ENCODE data around the gene TSPAN1. TPM values are rescaled to one million over a fixed set of nuclear protein-coding genes. Genes with fewer than 3 reads are reported as not detected.

Gene TSPAN1
- total RNA-seq, 2 experiments from 2014 or later = not detected

GRCh38 chr1:46191033-46191701 is 16.3 kb downstream of the TSPAN1 start:
- peaks cover under 1% of the 10 kb centered on the region for H3K36me3 Mint-ChIP-seq (ENCODE audit: low read depth)

GRCh38 chr1:46192171-46192570 is 17.3 kb downstream of the TSPAN1 start:
- CTCF ChIA-PET = no interaction called here
- no peak for DNase-seq
- POLR2A ChIA-PET = no interaction called here
- Mint-ChIP-seq H3K27me3 (ENCODE audit: low read depth) (no peaks in the 10 kb centered on the region), H3K9me3 (ENCODE audit: insufficient read depth) (no peaks in the 10 kb centered on the region), H3K36me3 (ENCODE audit: low read depth) (peaks cover 3% of the 10 kb centered on the region), H3K27ac (no peak overlapping the region), H3K4me1 (ENCODE audit: low read depth) (peaks cover 1% of the 10 kb centered on the region), H3K4me3 (no peak overlapping the region)
- ATAC-seq = no peak

More at GRCh38 chr1:46191033-46191701, 16.3 kb downstream of the TSPAN1 start:
- H3K4me1 Mint-ChIP-seq (ENCODE audit: low read depth) = no peaks in the 10 kb centered on the region
- CTCF ChIA-PET = no interaction called here
- no peak overlapping the region for H3K4me3 Mint-ChIP-seq
- DNase-seq (no peak), ATAC-seq (no peak)
- no peaks in the 10 kb centered on the region for H3K9me3 Mint-ChIP-seq (ENCODE audit: insufficient read depth)
- no peaks in the 10 kb centered on the region for H3K27me3 Mint-ChIP-seq (ENCODE audit: low read depth)
- no peak overlapping the region for H3K27ac Mint-ChIP-seq
- POLR2A ChIA-PET = no interaction called here

- CTCF ChIA-PET = no interaction called here
- peaks cover 7% of the 10 kb centered on the region for H3K4me1 Mint-ChIP-seq (ENCODE audit: low read depth)
- peaks cover 3% of the 10 kb centered on the region for H3K36me3 Mint-ChIP-seq (ENCODE audit: low read depth)
- H3K27me3 Mint-ChIP-seq (ENCODE audit: low read depth) = no peaks in the 10 kb centered on the region
- no peak overlapping the region for H3K27ac Mint-ChIP-seq
- DNase-seq (no peak), ATAC-seq (no peak)
- POLR2A ChIA-PET = no interaction called here
- H3K9me3 Mint-ChIP-seq (ENCODE audit: insufficient read depth) = no peaks in the 10 kb centered on the region
- no peak overlapping the region for H3K4me3 Mint-ChIP-seq
Observed at GRCh38 chr1:46193285-46193684, 18.4 kb downstream of the TSPAN1 start.

- POLR2A ChIA-PET = interaction anchor here (1.0 kb wide), 1 partner anchor 12 kb away, joined by 3 read pairs; no protein-coding TSS in a partner anchor
- Mint-ChIP-seq H3K9me3 (ENCODE audit: insufficient read depth) (no peaks in the 10 kb centered on the region), H3K4me1 (ENCODE audit: low read depth) (peaks cover 10% of the 10 kb centered on the region), H3K27me3 (ENCODE audit: low read depth) (no peaks in the 10 kb centered on the region), H3K27ac (no peak overlapping the region), H3K4me3 (no peak overlapping the region), H3K36me3 (ENCODE audit: low read depth) (peaks cover 3% of the 10 kb centered on the region)
- ATAC-seq = no peak
- DNase-seq = no peak
- CTCF ChIA-PET = interaction anchor here (1.1 kb wide), 1 partner anchor 21 kb away, joined by 3 read pairs; no protein-coding TSS in a partner anchor
Observed at GRCh38 chr1:46193984-46194570, 19.2 kb downstream of the TSPAN1 start.

GRCh38 chr1:46194641-46195193 is 19.8 kb downstream of the TSPAN1 start:
- no peaks in the 10 kb centered on the region for H3K27me3 Mint-ChIP-seq (ENCODE audit: low read depth)
- H3K36me3 Mint-ChIP-seq (ENCODE audit: low read depth) = peaks cover 3% of the 10 kb centered on the region
- H3K9me3 Mint-ChIP-seq (ENCODE audit: insufficient read depth) = no peaks in the 10 kb centered on the region
- H3K4me1 Mint-ChIP-seq (ENCODE audit: low read depth) = peaks cover 14% of the 10 kb centered on the region
- CTCF ChIA-PET = interaction anchor here (1.1 kb wide), 1 partner anchor 22 kb away, joined by 3 read pairs; no protein-coding TSS in a partner anchor
- H3K27ac Mint-ChIP-seq = no peak overlapping the region
- DNase-seq = no peak
- ATAC-seq = no peak
- no peak overlapping the region for H3K4me3 Mint-ChIP-seq
- POLR2A ChIA-PET = interaction anchor here (0.6 to 1.0 kb wide), 2 partner anchors 9 to 12 kb away, joined by 3 read pairs; no protein-coding TSS in a partner anchor

GRCh38 chr1:46196609-46197008 is 21.7 kb downstream of the TSPAN1 start:
- Mint-ChIP-seq H3K4me1 (ENCODE audit: low read depth) (peaks cover 17% of the 10 kb centered on the region), H3K36me3 (ENCODE audit: low read depth) (peaks cover 3% of the 10 kb centered on the region), H3K27me3 (ENCODE audit: low read depth) (no peaks in the 10 kb centered on the region), H3K4me3 (no peak overlapping the region), H3K27ac (no peak overlapping the region), H3K9me3 (ENCODE audit: insufficient read depth) (no peaks in the 10 kb centered on the region)
- ChIA-PET CTCF (interaction anchor here (1.7 kb wide), 1 partner anchor 50 kb away, joined by 3 read pairs; the partner anchor contains the start of gene RAD54L), POLR2A (interaction anchor here (0.7 kb wide), 1 partner anchor 157 kb away, joined by 3 read pairs; no protein-coding TSS in a partner anchor)
- DNase-seq = no peak
- ATAC-seq = no peak

GRCh38 chr1:46197560-46197963 is 22.7 kb downstream of the TSPAN1 start:
- POLR2A ChIA-PET = interaction anchor here (0.5 to 1.3 kb wide), 4 partner anchors 28 to 51 kb away, joined by 3 to 4 read pairs (median 3); no protein-coding TSS in a partner anchor
- no peaks in the 10 kb centered on the region for H3K9me3 Mint-ChIP-seq (ENCODE audit: insufficient read depth)
- H3K4me3 Mint-ChIP-seq = peak overlapping the region; percentile 81
- H3K27ac Mint-ChIP-seq = peak overlapping the region; percentile 80
- CTCF ChIA-PET = interaction anchor here (0.7 to 1.7 kb wide), 2 partner anchors 24 to 49 kb away, joined by 3 read pairs; partner anchors contain the start of gene RAD54L
- DNase-seq (no peak), ATAC-seq (no peak)
- peaks cover 17% of the 10 kb centered on the region for H3K4me1 Mint-ChIP-seq (ENCODE audit: low read depth)
- H3K36me3 Mint-ChIP-seq (ENCODE audit: low read depth) = peaks cover 3% of the 10 kb centered on the region
- no peaks in the 10 kb centered on the region for H3K27me3 Mint-ChIP-seq (ENCODE audit: low read depth)

- Mint-ChIP-seq H3K4me1 (ENCODE audit: low read depth) (peaks cover 20% of the 10 kb centered on the region), H3K9me3 (ENCODE audit: insufficient read depth) (no peaks in the 10 kb centered on the region), H3K4me3 (peak within 1 kb of the TSS; percentile 83), H3K27me3 (ENCODE audit: low read depth) (peaks cover 2% of the 10 kb centered on the region), H3K36me3 (ENCODE audit: low read depth) (peaks cover 3% of the 10 kb centered on the region), H3K27ac (peak within 1 kb of the TSS; percentile 82)
- POLR2A ChIA-PET = interaction anchor here (0.5 to 1.5 kb wide), 7 partner anchors 11 to 51 kb away, joined by 3 to 6 read pairs (median 3); partner anchors contain the start of gene RAD54L
- ATAC-seq = peak; percentile 97
- CTCF ChIA-PET = interaction anchor here (0.7 to 2.7 kb wide), 3 partner anchors 23 to 49 kb away, joined by 3 to 16 read pairs (median 3); partner anchors contain the start of gene RAD54L
- peak; percentile 80 for DNase-seq
Observed at GRCh38 chr1:46197964-46198811, 23.3 kb downstream of the TSPAN1 start, which contains the start of gene POMGNT1. Gene POMGNT1, minus strand, starts transcription at chr1:46198434. Its CDS starts 613 bp downstream, at chr1:46197821.

- POLR2A ChIA-PET = interaction anchor here (0.8 to 1.5 kb wide), 3 partner anchors 12 to 48 kb away, joined by 3 to 6 read pairs (median 3); partner anchors contain the start of gene RAD54L
Observed at GRCh38 chr1:46199233-46199749, 24.4 kb downstream of the TSPAN1 start.

GRCh38 chr1:46203738-46204405 is 29.0 kb downstream of the TSPAN1 start:
- POLR2A ChIA-PET = interaction anchor here (0.6 to 0.7 kb wide), 2 partner anchors 9 to 1193 kb away, joined by 3 to 4 read pairs; no protein-coding TSS in a partner anchor
- no peak for DNase-seq
- H3K9me3 Mint-ChIP-seq (ENCODE audit: insufficient read depth) = no peaks in the 10 kb centered on the region
- CTCF ChIA-PET = interaction anchor here (2.6 kb wide), 1 partner anchor 20 kb away, joined by 12 read pairs; no protein-coding TSS in a partner anchor
- peaks cover 13% of the 10 kb centered on the region for H3K4me1 Mint-ChIP-seq (ENCODE audit: low read depth)
- no peak for ATAC-seq
- no peaks in the 10 kb centered on the region for H3K36me3 Mint-ChIP-seq (ENCODE audit: low read depth)
- no peak overlapping the region for H3K4me3 Mint-ChIP-seq
- peaks cover 7% of the 10 kb centered on the region for H3K27me3 Mint-ChIP-seq (ENCODE audit: low read depth)
- H3K27ac Mint-ChIP-seq = no peak overlapping the region

More at GRCh38 chr1:46199233-46199749, 24.4 kb downstream of the TSPAN1 start:
- DNase-seq (no peak), ATAC-seq (no peak)
- Mint-ChIP-seq H3K9me3 (ENCODE audit: insufficient read depth) (no peaks in the 10 kb centered on the region), H3K4me3 (peak overlapping the region; percentile 83), H3K27ac (no peak overlapping the region), H3K36me3 (ENCODE audit: low read depth) (peaks cover 3% of the 10 kb centered on the region), H3K4me1 (ENCODE audit: low read depth) (peaks cover 23% of the 10 kb centered on the region), H3K27me3 (ENCODE audit: low read depth) (peaks cover 7% of the 10 kb centered on the region)
- CTCF ChIA-PET = interaction anchor here (2.7 kb wide), 1 partner anchor 24 kb away, joined by 16 read pairs; no protein-coding TSS in a partner anchor
